Measurements from ENCODE around the gene HPS5. TPM values are rescaled to one million over a fixed set of nuclear protein-coding genes. Genes with fewer than 3 reads are reported as not detected.

The HPS5 gene
- total and polyA plus RNA-seq, 2 of the 13 experiments (the other 11 are each of a cell fraction or from before 2014, with no cell fraction given): 6.6 to 25.5 TPM

DNA sequence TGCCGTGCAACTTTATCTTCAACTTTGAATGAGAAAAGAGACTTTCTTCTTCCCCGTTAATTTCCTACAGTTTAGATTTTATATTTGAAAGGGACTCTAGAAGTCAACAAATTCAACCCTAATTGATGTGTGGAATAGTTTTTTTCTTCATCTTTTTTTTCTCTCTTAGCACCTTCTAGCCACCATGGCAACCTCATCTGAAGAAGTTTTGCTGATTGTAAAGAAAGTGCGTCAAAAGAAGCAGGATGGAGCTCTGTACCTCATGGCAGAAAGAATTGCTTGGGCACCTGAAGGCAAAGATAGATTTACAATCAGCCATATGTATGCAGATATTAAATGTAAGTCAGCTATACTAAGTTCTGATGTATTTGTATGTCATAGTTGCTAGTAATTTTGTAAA, 11.0 kb upstream of the HPS5 start:
- H3K27ac ChIP-seq (ENCODE audit: extremely low read length, insufficient read depth, low read length): no peak overlapping the region
- peaks cover 13 to 74% of the 10 kb centered on the region in 2 experiments; a peak in 4 of 5 replicates for H3K36me3 ChIP-seq (replicated peaks in 1 of 2; ENCODE audit: control insufficient read depth in 1 of 2, insufficient read depth in 2 of 2, low read length in 2 of 2)
- TF ChIP-seq PBX3 (CRISPR knock-in tag; IDR thresholded peaks at IDR 0.05; ENCODE audit: borderline replicate concordance) (no peak), ZBTB7A (CRISPR knock-in tag; IDR thresholded peaks at IDR 0.05) (no peak), GTF2F1 (IDR thresholded peaks at IDR 0.05; ENCODE audit: low read length) (no peak), PRPF4 (IDR thresholded peaks at IDR 0.05; ENCODE audit: low read depth, low read length, poor library complexity, severe bottlenecking) (no peak), ZNF563 (CRISPR knock-in tag; IDR thresholded peaks at IDR 0.05) (no peak), FOXK1 (CRISPR knock-in tag; IDR thresholded peaks at IDR 0.05; ENCODE audit: borderline replicate concordance, low read depth) (no peak), ZEB1 (IDR thresholded peaks at IDR 0.05; ENCODE audit: insufficient replicate concordance, low read depth) (no peak), ZNF567 (CRISPR knock-in tag; IDR thresholded peaks at IDR 0.05; ENCODE audit: borderline replicate concordance) (no peak), ZNF510 (CRISPR knock-in tag; IDR thresholded peaks at IDR 0.05; ENCODE audit: low read depth) (no peak), ZNF326 (CRISPR knock-in tag; IDR thresholded peaks at IDR 0.05; ENCODE audit: borderline replicate concordance) (no peak), ZBTB21 (CRISPR knock-in tag; IDR thresholded peaks at IDR 0.05) (no peak), HDAC2 (CRISPR knock-in tag; IDR thresholded peaks at IDR 0.05) (no peak), SNAPC4 (CRISPR knock-in tag; IDR thresholded peaks at IDR 0.05) (no peak), ZNF431 (CRISPR knock-in tag; IDR thresholded peaks at IDR 0.05; ENCODE audit: borderline replicate concordance, low read depth) (no peak), BCL6 (CRISPR knock-in tag; IDR thresholded peaks at IDR 0.05) (no peak)
- TF ChIP-seq, protein P1, sequence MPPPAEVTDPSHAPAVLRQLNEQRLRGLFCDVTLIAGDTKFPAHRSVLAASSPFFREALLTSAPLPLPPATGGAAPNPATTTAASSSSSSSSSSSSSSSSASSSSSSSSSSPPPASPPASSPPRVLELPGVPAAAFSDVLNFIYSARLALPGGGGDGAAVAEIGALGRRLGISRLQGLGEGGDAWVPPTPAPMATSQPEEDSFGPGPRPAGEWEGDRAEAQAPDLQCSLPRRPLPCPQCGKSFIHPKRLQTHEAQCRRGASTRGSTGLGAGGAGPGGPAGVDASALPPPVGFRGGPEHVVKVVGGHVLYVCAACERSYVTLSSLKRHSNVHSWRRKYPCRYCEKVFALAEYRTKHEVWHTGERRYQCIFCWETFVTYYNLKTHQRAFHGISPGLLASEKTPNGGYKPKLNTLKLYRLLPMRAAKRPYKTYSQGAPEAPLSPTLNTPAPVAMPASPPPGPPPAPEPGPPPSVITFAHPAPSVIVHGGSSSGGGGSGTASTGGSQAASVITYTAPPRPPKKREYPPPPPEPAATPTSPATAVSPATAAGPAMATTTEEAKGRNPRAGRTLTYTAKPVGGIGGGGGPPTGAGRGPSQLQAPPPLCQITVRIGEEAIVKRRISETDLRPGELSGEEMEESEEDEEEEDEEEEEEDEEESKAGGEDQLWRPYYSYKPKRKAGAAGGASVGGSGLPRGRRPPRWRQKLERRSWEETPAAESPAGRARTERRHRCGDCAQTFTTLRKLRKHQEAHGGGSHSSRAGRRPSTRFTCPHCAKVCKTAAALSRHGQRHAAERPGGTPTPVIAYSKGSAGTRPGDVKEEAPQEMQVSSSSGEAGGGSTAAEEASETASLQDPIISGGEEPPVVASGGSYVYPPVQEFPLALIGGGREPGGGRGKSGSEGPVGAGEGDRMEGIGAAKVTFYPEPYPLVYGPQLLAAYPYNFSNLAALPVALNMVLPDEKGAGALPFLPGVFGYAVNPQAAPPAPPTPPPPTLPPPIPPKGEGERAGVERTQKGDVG (CRISPR knock-in tag; IDR thresholded peaks at IDR 0.05; ENCODE audit: borderline replicate concordance): no peak
- CTCF ChIA-PET (ENCODE audit: low intra/inter-chr PET ratio, low total read pairs): no interaction called here
- BruUV-seq (replicated peaks): no TSS peak
- H3K9ac ChIP-seq (ENCODE audit: insufficient read depth, low read depth, low read length): no peak overlapping the region
- POLR2A ChIA-PET: no interaction called here
- peaks cover 5% of the 10 kb centered on the region; the same call in 1 of the 2 replicates for H3K4me1 ChIP-seq (ENCODE audit: insufficient read depth, low read length)
- H3K79me2 ChIP-seq (ENCODE audit: insufficient read depth, low read length): peaks cover 13% of the 10 kb centered on the region
- no peak overlapping the region for H3K4me3 ChIP-seq (replicated peaks in 1 of 3; ENCODE audit: insufficient read depth in 1 of 3, low read depth in 2 of 3, low read length in 3 of 3)
- in situ Hi-C loops (cut with HindIII; ENCODE audit: extremely low pct_ligation_motif_present, low pct_unique_long_range_greater_than_20kb): no loop called here
- FAIRE-seq: no peak
- intact Hi-C loops (cut with micrococcal nuclease; ENCODE audit: unreplicated experiment): no loop called here
- no peaks in the 10 kb centered on the region for H4K20me1 ChIP-seq (ENCODE audit: insufficient read depth, low read length)
- H3K9me3 ChIP-seq (ENCODE audit: low read length): no peaks in the 10 kb centered on the region
- no peak overlapping the region for H3K4me2 ChIP-seq (ENCODE audit: low read depth, low read length)
- no peaks in the 10 kb centered on the region for H3K27me3 ChIP-seq (ENCODE audit: control insufficient read depth in 1 of 2, insufficient read depth in 2 of 2, low read length in 2 of 2)
- H2AFZ ChIP-seq (ENCODE audit: low read length): no peak overlapping the region
- 95% methylated on average over 3 of the region's 3 CpGs for WGBS (ENCODE audit: low lambda C conversion rate)
- DNase-seq (ENCODE audit: low spot score): no peak
- ATAC-seq: no peak
